ENCODE measurements around the gene KCNIP1.
"Not testable (repeated sequence)": the region's sequence is repeated elsewhere in the genome, so short reads cannot be mapped to it uniquely, and the experiment has no call there.

KCNIP1 gene

GRCh38 chr5:170546282-170546681, 42.5 kb downstream of the KCNIP1 start:
- Histone ChIP-seq H3K27me3 (ENCODE audit: insufficient read depth, poor library complexity, severe bottlenecking) (peaks cover 6% of the 10 kb centered on the region), H3K4me3 (replicated peaks; ENCODE audit: insufficient read depth, low read length) (no peak overlapping the region), H3K27ac (replicated peaks) (no peak overlapping the region)
- no peak for DNase-seq (ENCODE audit: low read depth in 1 of 2, low spot score in 1 of 2)
- TF ChIP-seq REST (IDR thresholded peaks at IDR 0.05; ENCODE audit: insufficient replicate concordance, low read depth): no peak
- TF ChIP-seq GABPA (IDR thresholded peaks at IDR 0.05; ENCODE audit: low read depth): no peak
- no peak for TF ChIP-seq SPI1 (IDR thresholded peaks at IDR 0.05; ENCODE audit: borderline replicate concordance, low read depth)
- no peak for TF ChIP-seq POLR2AphosphoS5 (IDR thresholded peaks at IDR 0.05; ENCODE audit: low read depth)
- no peak for TF ChIP-seq CTCF (IDR thresholded peaks at IDR 0.05; ENCODE audit: insufficient read depth, low read length)

- not testable (repeated sequence) for DNase-seq (ENCODE audit: low read depth in 1 of 2, low spot score in 1 of 2); H3K27ac ChIP-seq (replicated peaks); H3K4me3 ChIP-seq (replicated peaks; ENCODE audit: insufficient read depth, low read length); H3K27me3 ChIP-seq (ENCODE audit: insufficient read depth, poor library complexity, severe bottlenecking)
These were observed 46.6 kb downstream of the KCNIP1 start for GRCh38 chr5:170550382-170550781.

GRCh38 chr5:170551076-170551475, 47.3 kb downstream of the KCNIP1 start:
- H3K27me3 ChIP-seq (ENCODE audit: insufficient read depth, poor library complexity, severe bottlenecking): peaks cover 6% of the 10 kb centered on the region
- H3K27ac ChIP-seq (replicated peaks): no peak overlapping the region
- DNase-seq (ENCODE audit: low read depth in 1 of 2, low spot score in 1 of 2): no peak
- no peak for TF ChIP-seq POLR2AphosphoS5 (IDR thresholded peaks at IDR 0.05; ENCODE audit: low read depth)
- TF ChIP-seq GABPA (IDR thresholded peaks at IDR 0.05; ENCODE audit: low read depth): no peak
- no peak for TF ChIP-seq SPI1 (IDR thresholded peaks at IDR 0.05; ENCODE audit: borderline replicate concordance, low read depth)
- no peak for TF ChIP-seq REST (IDR thresholded peaks at IDR 0.05; ENCODE audit: insufficient replicate concordance, low read depth)
- no peak for TF ChIP-seq CTCF (IDR thresholded peaks at IDR 0.05; ENCODE audit: insufficient read depth, low read length)
- H3K4me3 ChIP-seq (replicated peaks; ENCODE audit: insufficient read depth, low read length): no peak overlapping the region

- peaks cover 6% of the 10 kb centered on the region for H3K27me3 ChIP-seq (ENCODE audit: insufficient read depth, poor library complexity, severe bottlenecking)
- no peak for DNase-seq (ENCODE audit: low read depth in 1 of 2, low spot score in 1 of 2)
- H3K27ac ChIP-seq (replicated peaks): no peak overlapping the region
- TF ChIP-seq CTCF (IDR thresholded peaks at IDR 0.05; ENCODE audit: insufficient read depth, low read length): no peak
- no peak for TF ChIP-seq POLR2AphosphoS5 (IDR thresholded peaks at IDR 0.05; ENCODE audit: low read depth)
- TF ChIP-seq GABPA (IDR thresholded peaks at IDR 0.05; ENCODE audit: low read depth): no peak
- no peak for TF ChIP-seq REST (IDR thresholded peaks at IDR 0.05; ENCODE audit: insufficient replicate concordance, low read depth)
- TF ChIP-seq SPI1 (IDR thresholded peaks at IDR 0.05; ENCODE audit: borderline replicate concordance, low read depth): no peak
- no peak overlapping the region for H3K4me3 ChIP-seq (replicated peaks; ENCODE audit: insufficient read depth, low read length)
These were observed 47.8 kb downstream of the KCNIP1 start for GRCh38 chr5:170551622-170552021.

Measured in HL-60 (cell line).